AML-193 (cell line): ENCODE measurements around the gene APOC3.

Experiments
- DNase-seq, 2 experiments: peaks; one replicate each; lab custom pipeline; 2025; lab: John Stamatoyannopoulos, UW

Gene APOC3

DNA sequence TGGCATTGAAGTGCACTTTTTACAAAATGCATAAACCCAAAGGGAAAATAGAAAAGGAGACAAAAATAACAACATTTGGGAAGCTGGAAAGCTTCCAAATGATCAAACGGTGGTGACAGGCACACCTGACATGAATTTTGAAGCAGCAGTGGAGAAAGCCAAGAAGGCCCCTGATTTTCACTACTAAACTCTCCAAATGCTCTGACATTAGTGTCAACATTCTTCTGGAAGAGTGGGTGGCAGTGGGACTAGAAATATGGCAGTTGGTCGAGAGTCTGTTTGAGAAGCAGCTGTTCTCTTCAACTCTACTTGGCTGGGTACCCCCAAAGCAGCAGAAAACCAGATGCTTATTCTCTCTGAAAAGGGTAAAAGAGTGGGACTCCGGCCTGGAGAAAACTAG, 25.7 kb upstream of the APOC3 start:
- DNase-seq, result no peak

- DNase-seq, result no peak
These were observed 22.0 kb upstream of the APOC3 start for GRCh38 chr11:116807601-116808261.

DNA sequence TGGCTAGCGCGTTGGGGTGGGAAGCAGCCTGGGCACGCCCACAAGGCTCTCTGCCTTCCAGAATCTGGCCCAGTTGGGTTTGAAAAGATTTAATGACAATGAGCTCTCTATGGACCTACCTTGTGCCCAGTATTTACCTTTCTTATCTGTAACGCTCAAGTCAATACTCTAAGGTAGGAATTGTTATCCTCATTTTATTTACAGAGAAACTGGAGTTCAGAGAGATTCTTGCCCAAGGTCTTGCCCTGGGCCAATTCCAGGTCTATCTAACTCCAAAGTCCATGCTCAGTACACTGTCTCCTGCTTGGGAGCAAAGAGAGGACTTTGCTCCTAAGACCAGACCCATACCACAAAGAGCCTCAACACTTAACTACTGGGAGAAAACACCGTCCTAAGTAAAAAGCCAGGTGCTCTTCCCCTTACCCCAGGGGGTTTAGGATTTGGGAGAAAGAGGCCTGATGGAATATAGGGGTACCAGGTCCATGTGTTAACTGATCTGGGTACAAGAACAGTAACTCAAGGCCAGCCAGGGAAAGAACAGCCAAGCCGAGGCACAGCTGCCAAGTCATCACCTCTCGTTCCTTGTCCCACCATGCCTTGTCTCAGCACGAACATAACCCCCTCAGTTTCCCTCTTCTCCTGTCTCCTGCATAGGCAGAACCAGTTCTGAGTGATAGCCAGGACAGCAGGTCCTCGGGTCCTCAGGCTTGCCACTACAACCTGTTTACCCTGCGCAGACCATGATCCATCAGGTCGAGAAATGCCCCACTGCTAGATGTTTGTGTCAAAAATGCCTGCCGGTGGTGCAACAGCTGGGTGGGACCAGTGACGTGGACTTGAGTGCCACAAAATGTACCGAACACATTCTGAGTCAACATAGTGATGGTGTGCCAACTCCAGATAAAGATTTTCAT, 21.2 kb upstream of the APOC3 start:
- DNase-seq, result no peak

DNA sequence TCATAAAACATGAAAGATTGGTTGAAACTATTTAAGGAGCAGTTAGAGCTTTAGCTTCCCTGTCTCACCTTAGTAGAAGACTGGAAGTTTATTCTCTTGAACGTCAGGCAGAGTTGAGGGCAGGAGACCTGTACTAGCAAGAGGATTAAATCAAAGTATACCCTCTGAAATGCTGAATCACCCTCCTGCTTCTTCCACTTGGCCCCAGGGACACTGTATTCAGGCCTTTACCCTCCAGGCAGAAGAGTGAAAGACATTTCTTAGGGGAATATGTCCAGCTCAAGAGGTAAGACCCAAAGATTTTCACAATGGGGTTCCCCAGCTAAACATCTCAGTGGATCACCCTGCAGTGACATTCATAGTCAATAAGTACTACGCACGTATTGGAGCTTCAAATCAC, 18.5 kb upstream of the APOC3 start:
- DNase-seq, result no peak

- no peak for DNase-seq
These were observed 17.6 kb upstream of the APOC3 start for GRCh38 chr11:116812109-116812508.

DNA sequence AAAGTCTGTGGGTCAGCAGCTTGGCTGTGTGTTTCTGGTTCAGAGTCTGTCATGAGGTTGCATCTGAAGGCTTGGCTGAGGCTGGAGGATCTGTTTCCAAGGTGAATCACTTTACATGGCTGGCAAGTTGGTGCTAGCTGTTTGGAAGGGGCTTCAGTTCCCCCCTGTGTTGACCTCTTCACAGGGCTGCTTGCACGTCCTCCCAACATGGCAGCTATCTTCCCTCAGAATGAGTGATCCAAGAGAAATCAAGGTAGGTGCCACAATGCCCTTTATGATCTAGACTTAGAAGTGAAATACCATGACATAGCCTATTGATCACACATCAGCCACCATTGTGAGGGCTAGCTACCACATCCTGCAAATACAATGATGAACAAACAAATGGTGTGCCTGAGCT, 16.5 kb upstream of the APOC3 start:
- no peak for DNase-seq

DNA sequence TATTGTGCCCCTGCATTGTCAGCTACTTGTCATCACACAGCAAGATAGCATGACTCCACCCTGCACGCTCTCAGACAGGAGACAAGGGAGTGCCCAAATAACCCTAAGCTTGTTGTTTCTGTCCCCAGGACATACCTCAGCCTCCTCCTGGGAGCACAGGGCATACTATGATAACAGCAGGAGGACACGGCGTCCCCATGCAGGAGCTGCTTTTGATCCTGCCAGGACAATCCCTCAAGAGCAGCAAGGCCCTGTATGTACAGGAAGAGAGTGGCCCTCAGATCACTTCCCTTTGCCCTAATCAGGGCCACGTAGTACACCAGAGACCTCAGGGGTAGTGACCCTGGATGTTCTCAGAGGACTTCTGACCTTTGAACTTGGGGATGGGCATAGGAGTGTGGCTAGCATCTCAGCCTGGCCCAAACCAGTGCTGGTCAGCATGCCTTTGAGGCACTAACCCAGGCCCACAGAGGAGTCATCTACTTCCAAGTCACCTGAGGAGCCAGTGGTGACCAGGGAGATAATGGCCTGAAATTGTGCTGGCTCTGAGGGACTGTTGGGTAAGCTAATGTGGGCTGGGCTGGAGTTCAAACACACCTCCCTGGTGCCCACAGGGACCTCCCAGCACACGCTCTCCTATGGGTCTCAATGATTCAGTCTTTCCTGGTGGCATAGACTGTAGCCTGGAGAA, 15.8 kb upstream of the APOC3 start:
- no peak for DNase-seq

- DNase-seq, result no peak
These were observed 15.2 kb upstream of the APOC3 start for GRCh38 chr11:116814502-116814901.

DNA sequence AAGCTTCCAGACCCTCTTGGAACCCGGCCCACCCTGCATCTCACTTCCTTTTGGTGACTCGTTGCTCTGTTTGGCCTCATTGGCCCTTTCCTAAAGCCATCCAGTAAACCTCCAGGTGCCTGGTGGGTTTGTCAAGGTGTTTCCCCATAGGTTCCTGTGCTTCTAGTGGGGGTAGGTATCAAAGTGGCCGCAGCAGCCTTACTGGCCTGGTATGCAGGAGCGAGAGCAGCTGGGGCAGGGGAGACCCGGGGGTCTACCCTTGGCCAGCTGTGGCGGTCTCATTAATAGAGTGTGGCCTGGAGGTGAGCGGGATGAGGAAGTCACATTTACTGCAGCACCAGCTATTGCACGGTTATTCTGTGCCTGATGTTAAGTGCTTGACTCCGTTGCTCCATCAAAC, 10.7 kb upstream of the APOC3 start:
- no peak for DNase-seq

GRCh38 chr11:116821050-116821918, 8.4 kb upstream of the APOC3 start:
- DNase-seq, result no peak

- DNase-seq, result no peak
These were observed 7.1 kb upstream of the APOC3 start for GRCh38 chr11:116822575-116822974.

DNA sequence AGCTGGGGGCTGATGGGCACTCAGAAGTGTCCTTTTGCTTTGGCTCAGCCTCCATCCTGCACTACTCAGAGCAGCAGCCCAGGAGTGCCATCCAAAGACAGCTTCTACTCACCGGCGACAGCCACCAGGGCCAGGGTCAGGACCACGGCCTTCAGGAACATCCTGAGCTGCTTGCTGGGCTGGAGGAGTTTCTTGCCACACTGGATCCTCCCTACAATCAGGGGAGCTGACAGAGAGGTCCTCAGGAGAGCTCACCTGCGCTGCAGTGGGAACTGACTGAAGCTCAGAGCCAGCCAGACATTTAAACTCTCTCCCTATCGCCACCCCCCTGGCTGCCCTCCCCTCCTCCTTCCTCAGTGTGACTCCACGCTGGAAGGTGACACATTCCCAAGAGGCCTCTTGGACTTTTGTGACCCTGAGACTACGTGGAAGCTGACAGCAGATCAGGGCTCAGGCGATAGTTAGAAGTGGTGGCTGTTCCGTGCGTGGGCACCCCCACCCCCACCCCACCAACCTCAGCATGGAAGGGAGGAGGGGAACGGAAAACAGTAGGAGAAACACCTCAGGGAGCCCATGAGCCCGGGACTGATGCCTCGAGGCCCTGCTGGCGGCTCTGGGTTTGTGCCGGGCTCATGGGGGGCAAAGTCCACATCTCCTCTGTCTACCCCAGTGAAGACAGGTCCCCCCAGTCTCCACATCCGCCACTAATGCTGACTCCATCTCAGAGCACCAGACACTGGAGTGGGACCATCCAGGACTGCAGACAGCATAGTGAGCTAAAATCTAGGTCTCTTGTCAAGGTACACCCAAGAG, 6.5 kb upstream of the APOC3 start, which contains the start of gene APOA4:
Gene APOA4 (minus strand): TSS at position 274 of the 813 bp plus-strand sequence. CDS start 113 bp downstream, at position 161.
- DNase-seq, result no peak

GRCh38 chr11:116825434-116825833, 4.3 kb upstream of the APOC3 start:
- no peak for DNase-seq

GRCh38 chr11:116825854-116826750, 3.6 kb upstream of the APOC3 start:
- no peak for DNase-seq

DNA sequence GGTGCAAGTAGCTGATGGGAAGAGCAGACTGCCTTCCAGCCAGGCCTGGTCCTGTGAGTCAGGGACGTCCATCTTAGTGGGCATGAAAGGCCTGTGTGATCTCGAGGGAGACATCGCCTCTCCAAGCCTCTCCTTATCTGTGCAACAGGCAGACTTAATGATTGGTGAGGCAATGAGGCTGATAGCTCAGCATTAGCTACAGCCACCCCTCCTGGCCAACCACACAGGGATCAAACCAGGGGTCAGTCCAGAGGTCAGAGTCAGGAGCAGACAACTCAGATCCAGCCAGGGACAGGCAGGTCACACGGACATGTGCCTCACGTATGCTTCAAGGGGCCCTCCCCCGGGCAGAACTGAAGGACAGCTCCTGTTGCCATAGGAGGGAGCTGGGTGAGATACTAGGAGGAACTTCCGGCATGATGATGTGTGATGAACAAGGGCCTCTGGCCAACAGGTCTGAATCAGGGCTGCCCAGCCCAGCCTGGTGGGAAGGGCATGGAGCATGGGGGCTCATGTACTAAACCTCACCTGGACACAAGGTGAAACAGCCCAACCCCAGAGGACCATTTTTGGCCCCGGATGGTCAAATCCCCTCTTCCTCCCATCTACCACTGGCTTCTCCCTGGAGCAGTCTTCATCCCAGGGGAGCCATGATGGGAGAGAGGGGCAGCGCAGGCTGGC, 2.8 kb upstream of the APOC3 start:
- DNase-seq, result no peak

DNA sequence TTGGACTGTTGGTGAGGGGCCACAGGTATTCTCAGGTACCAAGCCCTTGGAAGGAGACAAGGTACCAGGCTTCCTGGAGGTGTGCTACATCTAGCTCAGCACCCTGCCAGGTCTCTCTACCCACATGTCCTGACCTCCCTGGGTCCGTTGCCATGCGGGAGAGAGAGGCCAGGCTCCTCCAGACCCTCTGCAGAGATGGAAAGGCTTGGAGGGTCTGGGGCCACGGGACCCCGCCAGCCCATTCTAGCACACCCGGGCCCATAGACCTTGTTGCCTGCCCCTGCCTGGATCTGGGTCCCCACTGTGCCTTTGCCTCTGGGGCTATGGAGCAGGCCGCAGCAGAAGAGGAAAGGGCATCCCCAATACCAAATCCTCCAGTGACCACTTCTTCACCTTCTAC, 2.2 kb upstream of the APOC3 start:
- no peak for DNase-seq

GRCh38 chr11:116828632-116829524, 829 bp upstream of the APOC3 start:
- no peak for DNase-seq
